ACC112 (cell line): ENCODE results near the gene VMO1.

Source experiments
- H2AFZ ChIP-seq: fragments of 200-600 bp; sonication (generic); one replicate; pipeline ENCODE4 v1.6.0; 2017; ENCODE audit warnings: antibody characterized with exemption, low read length; ENCODE audit not compliant: unreplicated experiment
- H3K27ac ChIP-seq: fragments of 200-600 bp; sonication (generic); 2 replicates; pipeline ENCODE4 v1.5.1; 2014; ENCODE audit warnings: low read depth, mild to moderate bottlenecking, antibody characterized with exemption, low read length, moderate library complexity
- H3K27me3 ChIP-seq: fragments of 200-600 bp; sonication (generic); 2 replicates; pipeline ENCODE4 v1.6.1; 2014; ENCODE audit warnings: mild to moderate bottlenecking, antibody characterized with exemption, low read length, moderate library complexity, mixed read lengths; ENCODE audit not compliant: insufficient read depth
- H3K36me3 ChIP-seq: fragments of 200-600 bp; sonication (generic); 2 replicates; pipeline ENCODE4 v1.6.1; 2016; ENCODE audit warnings: mild to moderate bottlenecking, antibody characterized with exemption, low read length, moderate library complexity, mixed read lengths; ENCODE audit not compliant: insufficient read depth
- H3K4me1 ChIP-seq: fragments of 200-600 bp; sonication (generic); one replicate; pipeline ENCODE4 v1.6.1; 2016; ENCODE audit warnings: low read length, mixed read lengths; ENCODE audit not compliant: insufficient read depth, unreplicated experiment, control insufficient read depth
- H3K4me3 ChIP-seq: fragments of 200-600 bp; sonication (generic); 2 replicates; pipeline ENCODE4 v1.5.1; 2014; ENCODE audit warnings: mild to moderate bottlenecking, low read depth, low read length
- H3K79me2 ChIP-seq: fragments of 200-600 bp; sonication (generic); one replicate; pipeline ENCODE4 v1.6.0; 2016; ENCODE audit warnings: low read length; ENCODE audit not compliant: control insufficient read depth, unreplicated experiment, insufficient read depth

The VMO1 gene

DNA sequence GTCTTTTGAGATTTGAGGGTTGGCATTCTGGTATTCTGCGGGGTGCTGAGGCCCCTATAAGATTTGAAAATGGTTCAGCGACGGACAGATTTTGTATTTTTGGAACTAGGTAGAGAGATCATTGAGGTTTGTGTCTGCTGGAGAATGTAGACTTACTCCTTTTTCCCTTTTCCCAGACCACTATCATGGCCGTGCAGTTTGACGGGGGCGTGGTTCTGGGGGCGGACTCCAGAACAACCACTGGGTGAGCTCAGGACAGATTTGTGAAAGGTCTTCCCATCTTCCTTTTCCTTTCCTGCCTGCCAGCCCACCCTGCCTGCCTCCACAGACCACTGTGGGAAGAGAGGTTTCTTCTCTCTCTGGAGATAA lies 10.4 kb upstream of the VMO1 start:
- Histone ChIP-seq H3K79me2 (peaks cover 17% of the 10 kb centered on the region), H2AFZ (peak overlapping the region; percentile 88), H3K4me1 (peaks cover 6% of the 10 kb centered on the region), H3K27me3 (no peaks in the 10 kb centered on the region), H3K27ac (peak overlapping the region; percentile 77), H3K36me3 (no peaks in the 10 kb centered on the region), H3K4me3 (peak overlapping the region; percentile 100)

GRCh38 chr17:4795168-4795567 lies 9.0 kb upstream of the VMO1 start:
- H3K4me3 ChIP-seq = no peak overlapping the region

DNA sequence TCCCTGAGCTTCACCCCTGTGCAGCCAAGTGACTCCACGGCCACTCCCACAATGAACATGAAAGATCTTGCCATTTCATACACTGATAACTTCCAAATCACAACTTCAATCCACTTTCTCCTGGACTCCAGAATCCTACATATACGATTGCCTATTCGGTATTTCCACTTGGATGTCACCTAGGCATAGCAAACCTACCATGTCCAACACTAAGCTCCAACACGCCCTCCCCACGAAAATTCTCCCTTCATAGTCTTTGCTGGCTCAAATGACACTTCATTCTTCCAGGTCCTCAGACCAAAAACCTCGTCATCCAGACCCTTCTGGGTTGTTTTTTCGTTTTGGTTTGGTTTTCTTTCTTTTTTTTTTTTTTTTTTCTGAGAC lies 4.5 kb upstream of the VMO1 start:
- Histone ChIP-seq H3K36me3 (no peaks in the 10 kb centered on the region), H3K4me1 (peaks cover 33% of the 10 kb centered on the region), H3K27ac (peak overlapping the region; percentile 85; the same call in 1 of the 2 replicates), H2AFZ (peak overlapping the region; percentile 88), H3K79me2 (peaks cover 7% of the 10 kb centered on the region), H3K27me3 (peaks cover 1% of the 10 kb centered on the region; the same call in 1 of the 2 replicates), H3K4me3 (peak overlapping the region; percentile 98)

More at GRCh38 chr17:4795168-4795567, 9.0 kb upstream of the VMO1 start:
- peaks cover 17% of the 10 kb centered on the region for H3K79me2 ChIP-seq
- peaks cover 9% of the 10 kb centered on the region for H3K4me1 ChIP-seq
- H3K27ac ChIP-seq = no peak overlapping the region
- H3K36me3 ChIP-seq = no peaks in the 10 kb centered on the region
- peak overlapping the region; percentile 97 for H2AFZ ChIP-seq
- H3K27me3 ChIP-seq = no peaks in the 10 kb centered on the region

GRCh38 chr17:4789951-4790704 lies 4.0 kb upstream of the VMO1 start:
- Histone ChIP-seq H3K4me3 (peak overlapping the region; percentile 98), H3K27me3 (peaks cover 7% of the 10 kb centered on the region; the same call in 1 of the 2 replicates), H3K79me2 (peaks cover 7% of the 10 kb centered on the region), H3K36me3 (no peaks in the 10 kb centered on the region), H3K27ac (peak overlapping the region; percentile 85), H2AFZ (peak overlapping the region; percentile 88), H3K4me1 (peaks cover 36% of the 10 kb centered on the region)

DNA sequence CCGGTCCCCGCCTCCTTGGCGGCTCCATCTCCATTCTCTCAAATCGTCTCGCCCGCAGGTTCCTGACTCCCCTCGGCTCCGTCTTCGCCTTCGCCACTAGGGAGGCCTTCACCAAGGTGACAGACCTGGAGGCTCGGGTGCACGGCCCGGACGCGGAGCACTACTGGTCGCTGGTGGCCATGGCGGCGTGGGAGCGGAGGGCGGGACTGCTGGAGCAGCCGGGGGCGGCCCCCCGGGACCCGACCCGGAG lies 3.5 kb upstream of the VMO1 start:
- H2AFZ ChIP-seq = peak overlapping the region; percentile 39
- H3K4me3 ChIP-seq = peak overlapping the region; percentile 98
- H3K27ac ChIP-seq = peak overlapping the region; percentile 85
- no peaks in the 10 kb centered on the region for H3K36me3 ChIP-seq
- peaks cover 36% of the 10 kb centered on the region for H3K4me1 ChIP-seq
- H3K27me3 ChIP-seq = peaks cover 7% of the 10 kb centered on the region
- peaks cover 7% of the 10 kb centered on the region for H3K79me2 ChIP-seq

DNA sequence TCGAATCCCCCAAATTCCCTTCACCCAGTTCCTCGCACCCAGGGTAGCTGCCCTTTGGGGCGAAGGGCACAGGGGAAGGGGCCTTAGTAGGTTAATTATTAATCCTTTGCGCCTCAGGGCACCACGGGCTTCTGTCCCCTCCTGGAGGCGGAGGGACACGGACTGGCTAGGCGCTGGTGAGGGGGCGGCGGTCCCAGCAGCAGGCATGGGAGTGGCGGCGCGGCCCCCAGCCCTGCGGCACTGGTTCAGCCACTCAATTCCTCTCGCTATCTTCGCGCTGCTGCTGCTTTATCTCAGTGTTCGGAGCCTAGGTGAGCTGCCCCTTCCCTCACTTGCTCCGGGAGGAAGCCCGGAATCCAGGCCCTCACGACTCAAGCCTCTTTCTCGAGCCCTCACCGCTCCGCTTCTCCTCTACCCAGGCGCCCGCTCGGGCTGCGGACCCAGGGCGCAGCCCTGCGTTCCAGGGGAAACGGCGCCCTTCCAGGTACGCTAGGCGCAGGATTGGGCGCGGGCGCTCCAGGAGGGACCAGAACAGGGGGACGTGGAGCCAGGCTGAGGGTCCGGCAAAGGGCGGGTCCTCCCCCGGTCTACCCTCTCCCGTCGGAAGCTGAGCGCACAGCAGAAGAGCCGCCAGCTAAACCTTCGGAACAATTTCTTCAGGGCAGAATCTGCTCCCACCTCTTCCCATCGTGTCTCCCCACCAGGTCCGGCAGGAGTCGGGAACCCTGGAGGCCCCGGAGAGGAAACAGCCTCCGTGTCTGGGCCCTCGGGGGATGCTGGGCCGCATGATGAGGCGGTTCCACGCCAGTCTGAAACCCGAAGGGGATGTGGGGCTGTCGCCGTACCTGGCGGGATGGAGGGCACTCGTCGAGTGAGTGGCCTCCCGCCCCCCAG lies 2.9 kb upstream of the VMO1 start, which contains the start of gene GLTPD2:
Gene GLTPD2, plus strand, starts transcription at position 158 of the 894 bp plus-strand sequence. Its CDS starts 48 bp downstream, at position 206.
- peak within 1 kb of the TSS; percentile 39 for H2AFZ ChIP-seq
- H3K27ac ChIP-seq = peak within 1 kb of the TSS; percentile 85
- peaks cover 7% of the 10 kb centered on the region for H3K27me3 ChIP-seq
- peaks cover 36% of the 10 kb centered on the region for H3K4me1 ChIP-seq
- H3K36me3 ChIP-seq = no peaks in the 10 kb centered on the region
- peak within 1 kb of the TSS; percentile 98 for H3K4me3 ChIP-seq
- H3K79me2 ChIP-seq = peaks cover 7% of the 10 kb centered on the region

DNA sequence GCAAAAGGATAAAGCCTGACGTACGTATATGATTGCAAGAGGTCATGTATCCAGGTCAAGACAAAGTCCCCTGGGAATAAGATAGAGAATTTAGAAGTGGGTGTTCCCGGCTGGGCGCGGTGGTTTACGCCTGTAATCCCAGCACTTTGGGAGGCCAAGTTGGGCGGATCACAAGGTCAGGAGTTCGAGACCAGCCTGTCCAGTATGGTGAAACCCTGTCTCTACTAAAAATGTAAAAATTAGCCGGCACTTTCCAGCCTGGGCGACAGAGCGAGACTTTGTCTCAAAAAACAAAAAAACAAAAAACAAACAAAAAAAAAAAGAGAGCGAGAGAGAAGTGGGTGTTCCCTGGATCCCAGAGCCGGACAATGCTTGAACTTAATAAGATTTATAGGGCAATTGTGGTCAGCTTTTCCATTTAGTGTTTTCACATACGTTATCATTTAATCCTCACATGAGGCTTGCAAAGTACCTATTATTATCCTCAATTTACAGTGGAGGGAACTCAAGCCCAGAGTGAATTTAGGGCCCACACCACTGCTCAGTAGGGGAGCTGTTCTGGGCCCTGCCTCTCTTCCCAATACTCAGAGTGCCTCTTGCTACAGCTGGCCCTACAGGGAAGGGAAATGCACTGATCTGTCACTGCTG lies 2.1 kb upstream of the VMO1 start:
- Histone ChIP-seq H3K27ac (peak overlapping the region; percentile 78), H3K4me3 (peak overlapping the region; percentile 98), H3K27me3 (peaks cover 11% of the 10 kb centered on the region), H3K4me1 (peaks cover 36% of the 10 kb centered on the region), H3K79me2 (peaks cover 7% of the 10 kb centered on the region), H3K36me3 (no peaks in the 10 kb centered on the region), H2AFZ (no peak overlapping the region)

- H3K27me3 ChIP-seq = peaks cover 11% of the 10 kb centered on the region
- H3K36me3 ChIP-seq = no peaks in the 10 kb centered on the region
- H3K27ac ChIP-seq = no peak overlapping the region
- H3K4me1 ChIP-seq = peaks cover 36% of the 10 kb centered on the region
- H3K79me2 ChIP-seq = peaks cover 7% of the 10 kb centered on the region
- peak overlapping the region; percentile 44 for H2AFZ ChIP-seq
- peak overlapping the region; percentile 48 for H3K4me3 ChIP-seq
Observed at GRCh38 chr17:4786516-4786915, 352 bp upstream of the VMO1 start.

DNA sequence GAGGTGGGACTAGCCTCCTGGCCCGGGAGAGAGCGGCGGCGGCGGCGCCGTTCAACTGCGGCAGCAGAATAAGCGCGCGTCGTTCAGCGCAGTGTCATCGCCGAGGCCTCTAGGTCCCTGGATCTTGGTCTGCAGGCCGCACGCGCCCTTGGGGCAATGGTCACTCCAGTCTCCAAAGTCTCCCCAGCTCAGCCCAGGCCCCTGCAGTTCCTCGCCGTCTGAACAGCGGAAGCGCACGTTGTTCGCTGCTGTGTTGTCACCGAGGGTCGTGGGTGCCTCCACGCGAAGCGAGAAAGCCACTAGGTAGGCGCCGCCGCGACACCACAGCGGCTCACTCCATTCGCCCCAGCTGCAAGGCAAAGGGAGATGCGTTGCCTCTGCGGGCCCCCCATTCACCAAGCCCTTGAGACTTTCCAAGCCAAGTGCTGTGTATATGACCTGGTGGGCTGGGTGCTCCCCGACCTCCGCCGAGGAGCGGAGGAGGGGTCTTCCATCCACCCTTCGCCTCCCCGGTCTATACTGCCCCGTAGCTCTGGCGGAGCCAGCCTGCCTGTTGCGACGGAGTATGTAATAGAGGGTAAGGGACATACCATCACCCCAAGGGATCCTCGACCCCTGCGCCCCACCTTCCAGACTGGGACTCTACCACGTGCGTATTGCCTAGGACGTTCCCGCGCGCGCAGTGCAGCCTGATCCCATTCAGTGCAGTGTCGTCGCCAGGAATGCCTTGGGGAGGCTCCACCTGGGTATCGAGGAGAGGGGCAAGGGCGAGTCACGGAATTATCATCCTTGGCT lies 656 bp downstream of the VMO1 start:
- Histone ChIP-seq H3K4me1 (peaks cover 33% of the 10 kb centered on the region), H3K27me3 (peaks cover 13% of the 10 kb centered on the region), H3K27ac (no peak overlapping the region), H3K4me3 (peak overlapping the region; percentile 48), H2AFZ (peak overlapping the region; percentile 44), H3K79me2 (peaks cover 7% of the 10 kb centered on the region), H3K36me3 (no peaks in the 10 kb centered on the region)

- no peak overlapping the region for H3K27ac ChIP-seq
- no peak overlapping the region for H3K4me3 ChIP-seq
- no peaks in the 10 kb centered on the region for H3K79me2 ChIP-seq
- peaks cover 20% of the 10 kb centered on the region for H3K27me3 ChIP-seq
- H3K36me3 ChIP-seq = no peaks in the 10 kb centered on the region
- H2AFZ ChIP-seq = no peak overlapping the region
- peaks cover 17% of the 10 kb centered on the region for H3K4me1 ChIP-seq
Observed at GRCh38 chr17:4782652-4783051, 3.5 kb downstream of the VMO1 start.
